K562 (cell line): ENCODE results near the gene USP4. TPM values are rescaled to one million over a fixed set of nuclear protein-coding genes. Genes with fewer than 3 reads are reported as not detected.
A peak's percentile ranks its signal among the peaks of the same experiment; 100 is the strongest.

Source experiments
- ADNP ChIP-seq: fragments of 200-800 bp; sonication (Bioruptor generic); IDR thresholded peaks from 2 replicates; pipeline ENCODE4 v1.6.1; 2016; ENCODE audit warnings: missing genetic modification characterization, missing compliant biosample characterization
- CCAR2 ChIP-seq: fragments of 200-400 bp; formaldehyde crosslinking; IDR thresholded peaks from 2 replicates; pipeline ENCODE4 v1.6.1; 2017; ENCODE audit warnings: mild to moderate bottlenecking, low read depth, low read length
- COPS2 ChIP-seq: fragments of 450-650 bp; conservative IDR thresholded peaks from 2 replicates; pipeline ENCODE4 v1.6.1; 2016; ENCODE audit warnings: mild to moderate bottlenecking, moderate library complexity
- DDX20 ChIP-seq: fragments of 450-650 bp; IDR thresholded peaks from 2 replicates; pipeline ENCODE4 v1.6.1; 2016; ENCODE audit warnings: missing genetic modification characterization, low read depth, mild to moderate bottlenecking, missing compliant biosample characterization, moderate library complexity
- FOXM1 ChIP-seq, 2 experiments: fragments of 450-650 bp in 1 of 2; sonication (generic) in 1 of 2; formaldehyde crosslinking in 1 of 2; IDR thresholded peaks; 2 replicates each; pipeline versions ENCODE4 v1.6.1 to v1.9.0; 2017 to 2022; ENCODE audit warnings: low read depth in 2 of 2, mild to moderate bottlenecking in 2 of 2, missing genetic modification reagents in 1 of 2, moderate library complexity in 1 of 2
- GTF2A2 ChIP-seq: IDR thresholded peaks from 2 replicates; pipeline ENCODE4 v1.6.1; 2016; ENCODE audit warnings: mild to moderate bottlenecking, missing genetic modification characterization, missing compliant biosample characterization
- MECOM ChIP-seq: fragments of 250-450 bp; sonication (Bioruptor Pico); IDR thresholded peaks from 2 replicates; pipeline ENCODE4 v1.8.0; 2022; ENCODE audit warnings: inconsistent platforms
- MNT ChIP-seq, 2 experiments: fragments of 450-650 bp; conservative IDR thresholded peaks; 2 replicates each; pipeline ENCODE4 v1.6.1; 2017; ENCODE audit warnings: mild to moderate bottlenecking in 2 of 2, moderate library complexity in 2 of 2
- MTF1 ChIP-seq: fragments of 250-450 bp; sonication (Bioruptor Pico); IDR thresholded peaks from 2 replicates; pipeline ENCODE4 v1.9.0; 2021; ENCODE audit warnings: moderate library complexity, mild to moderate bottlenecking, inconsistent platforms, borderline replicate concordance
- NFATC3 ChIP-seq: fragments of 450-650 bp; IDR thresholded peaks from 2 replicates; pipeline ENCODE4 v1.6.1; 2017; ENCODE audit warnings: mild to moderate bottlenecking
- NR1H2 ChIP-seq: sonication (generic); formaldehyde crosslinking; IDR thresholded peaks from 2 replicates; pipeline ENCODE4 v1.4.0; 2020; ENCODE audit warnings: mild to moderate bottlenecking, missing genetic modification reagents
- RBBP5 ChIP-seq: fragments of 200-600 bp; sonication (generic); IDR thresholded peaks from 2 replicates; pipeline ENCODE4 v1.6.1; 2012; ENCODE audit warnings: borderline replicate concordance, mild to moderate bottlenecking, low read length, control low read depth, inconsistent platforms; ENCODE audit not compliant: insufficient read depth, poor library complexity, severe bottlenecking
- RBM15 ChIP-seq: fragments of 200-400 bp; formaldehyde crosslinking; IDR thresholded peaks from 2 replicates; pipeline ENCODE4 v1.6.1; 2018; ENCODE audit warnings: mild to moderate bottlenecking, low read length, moderate library complexity; ENCODE audit not compliant: insufficient read depth
- SMC3 ChIP-seq: conservative IDR thresholded peaks from 2 replicates; pipeline ENCODE4 v1.6.1; 2011; ENCODE audit warnings: low read depth, low read length, improper control_type of control experiment; ENCODE audit not compliant: insufficient read depth
- SP1 ChIP-seq: sonication (generic); formaldehyde crosslinking; IDR thresholded peaks from 2 replicates; pipeline ENCODE4 v1.8.1; 2022; ENCODE audit warnings: mild to moderate bottlenecking, missing genetic modification reagents
- ZBTB9 ChIP-seq: fragments of 450-650 bp; formaldehyde crosslinking; IDR thresholded peaks from 2 replicates; pipeline ENCODE4 v1.4.0; 2020; ENCODE audit warnings: mild to moderate bottlenecking, moderate library complexity
- ZFX ChIP-seq: sonication (generic); formaldehyde crosslinking; IDR thresholded peaks from 2 replicates; pipeline ENCODE4 v1.8.0; 2022; ENCODE audit warnings: mild to moderate bottlenecking, missing genetic modification reagents, moderate library complexity
- ZNF174 ChIP-seq: fragments of 250-450 bp; sonication (Bioruptor Pico); IDR thresholded peaks from 2 replicates; pipeline ENCODE4 v1.4.0; 2020; ENCODE audit warnings: mild to moderate bottlenecking
- ZNF696 ChIP-seq: fragments of 250-450 bp; sonication (Bioruptor Pico); conservative IDR thresholded peaks from 2 replicates; pipeline ENCODE4 v1.4.0; 2020; ENCODE audit warnings: mild to moderate bottlenecking, moderate library complexity
- polyA plus RNA-seq, 8 experiments: library from polyadenylated mRNA; depleted of rRNA in 4 of 8; stranded (reverse) in 5 of 8; unstranded in 3 of 8; fragments of >200 nt; fragmentation: Nextera tagmentation in 2 of 8; fragmentation: Illumina TruSeq in 1 of 8; extraction: Ambion mirVana in 2 of 8; extraction: Trizol in 1 of 8; gene quantifications; 2 replicates each; pipeline versions ENCODE4 v1.2.1 to v1.2.3, GENCODE V29; 2011 to 2014; ENCODE audit warnings: inconsistent platforms in 1 of 8, missing spikeins in 1 of 8
- total RNA-seq, 7 experiments: library from RNA; depleted of rRNA in 6 of 7; stranded (reverse); fragments of >200 nt in 6 of 7; fragmentation: Illumina TruSeq in 2 of 7; extraction: Trizol in 2 of 7; gene quantifications; 2 replicates each; pipeline versions ENCODE4 v1.2.1 to v1.2.3, GENCODE V29; 2011 to 2021; ENCODE audit warnings: low replicate concordance in 1 of 7
- TF ChIP-seq, protein P1 (sequence below): fragments of 450-650 bp; IDR thresholded peaks from 2 replicates; pipeline ENCODE4 v1.6.1; 2016; ENCODE audit warnings: mild to moderate bottlenecking
- TF ChIP-seq, protein P2 (sequence below): fragments of 250-450 bp; sonication (Bioruptor Pico); IDR thresholded peaks from 2 replicates; pipeline ENCODE4 v1.8.0; 2022; ENCODE audit warnings: moderate library complexity, mild to moderate bottlenecking, inconsistent platforms

USP4 gene
- total and polyA plus RNA-seq, 9 of the 15 experiments (the other 6 are each of a cell fraction or from before 2014, with no cell fraction given) = 11.8 to 40.4 (median 22.9) TPM

- TF ChIP-seq, protein P1, sequence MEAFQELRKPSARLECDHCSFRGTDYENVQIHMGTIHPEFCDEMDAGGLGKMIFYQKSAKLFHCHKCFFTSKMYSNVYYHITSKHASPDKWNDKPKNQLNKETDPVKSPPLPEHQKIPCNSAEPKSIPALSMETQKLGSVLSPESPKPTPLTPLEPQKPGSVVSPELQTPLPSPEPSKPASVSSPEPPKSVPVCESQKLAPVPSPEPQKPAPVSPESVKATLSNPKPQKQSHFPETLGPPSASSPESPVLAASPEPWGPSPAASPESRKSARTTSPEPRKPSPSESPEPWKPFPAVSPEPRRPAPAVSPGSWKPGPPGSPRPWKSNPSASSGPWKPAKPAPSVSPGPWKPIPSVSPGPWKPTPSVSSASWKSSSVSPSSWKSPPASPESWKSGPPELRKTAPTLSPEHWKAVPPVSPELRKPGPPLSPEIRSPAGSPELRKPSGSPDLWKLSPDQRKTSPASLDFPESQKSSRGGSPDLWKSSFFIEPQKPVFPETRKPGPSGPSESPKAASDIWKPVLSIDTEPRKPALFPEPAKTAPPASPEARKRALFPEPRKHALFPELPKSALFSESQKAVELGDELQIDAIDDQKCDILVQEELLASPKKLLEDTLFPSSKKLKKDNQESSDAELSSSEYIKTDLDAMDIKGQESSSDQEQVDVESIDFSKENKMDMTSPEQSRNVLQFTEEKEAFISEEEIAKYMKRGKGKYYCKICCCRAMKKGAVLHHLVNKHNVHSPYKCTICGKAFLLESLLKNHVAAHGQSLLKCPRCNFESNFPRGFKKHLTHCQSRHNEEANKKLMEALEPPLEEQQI = peak; percentile 86
- TF ChIP-seq DDX20 (tag) (no peak), ZFX (CRISPR knock-in tag) (no peak), FOXM1 (IDR thresholded peaks at IDR 0.05; ENCODE audit: low read depth) (peak; percentile 95), FOXM1 (CRISPR knock-in tag; IDR thresholded peaks at IDR 0.05; ENCODE audit: low read depth) (no peak), RBBP5 (no peak), ZNF696 (no peak), SP1 (no peak), CCAR2 (no peak), SMC3 (0 out of 2 replicates have a peak, but pooled peaks have one; percentile 31), ZNF174 (CRISPR knock-in tag) (no peak), MTF1 (no peak), NR1H2 (CRISPR knock-in tag) (no peak), COPS2 (no peak), GTF2A2 (no peak), NFATC3 (no peak), ZBTB9 (CRISPR knock-in tag) (no peak), ADNP (0 out of 2 replicates have a peak, but pooled peaks have one; percentile 17), MECOM (no peak), RBM15 (no peak), MNT (conservative IDR thresholded peaks at IDR 0.05) (peak; percentile 61 to 73)
- TF ChIP-seq, protein P2, sequence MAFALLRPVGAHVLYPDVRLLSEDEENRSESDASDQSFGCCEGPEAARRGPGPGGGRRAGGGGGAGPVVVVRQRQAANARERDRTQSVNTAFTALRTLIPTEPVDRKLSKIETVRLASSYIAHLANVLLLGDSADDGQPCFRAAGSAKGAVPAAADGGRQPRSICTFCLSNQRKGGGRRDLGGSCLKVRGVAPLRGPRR (CRISPR knock-in tag) = no peak
Observed at GRCh38 chr3:49295489-49296058, 44.3 kb downstream of the USP4 start (continued).
